SK-N-SH (cell line): ENCODE data around the gene FBXO44. TPM values are rescaled to one million over a fixed set of nuclear protein-coding genes. Genes with fewer than 3 reads are reported as not detected.

ENCODE experiments used
- CTCF ChIA-PET: fragments of 300-600, 350-600 bp; formaldehyde crosslinking; extraction: SDS; loops from one replicate; lab custom pipeline; 2021; lab: Yijun Ruan, JAX
- POLR2A ChIA-PET: fragments of 350-600 bp; sonication (Branson Sonifier 250); formaldehyde crosslinking; extraction: SDS; loops from one replicate; lab custom pipeline; 2020; ENCODE audit warnings: antibody characterized with exemption, inconsistent platforms; lab: Yijun Ruan, JAX
- DNase-seq: peaks from one replicate; pipeline ENCODE4 v3.0.0; 2012
- H2AFZ ChIP-seq: fragments of 200-600 bp; sonication (generic); 2 replicates; pipeline ENCODE4 v1.8.1; 2016; ENCODE audit warnings: antibody characterized with exemption, mild to moderate bottlenecking, low read depth
- H3F3A ChIP-seq: fragments of 200-600 bp; sonication (generic); replicated peaks from 2 replicates; pipeline ENCODE3; 2016; ENCODE audit warnings: antibody characterized with exemption, mild to moderate bottlenecking; ENCODE audit not compliant: insufficient read depth
- H3K27ac ChIP-seq, 2 experiments: fragments of 200-500 bp in 1 of 2; fragments of 200-600 bp in 1 of 2; sonication (Bioruptor generic) in 1 of 2; sonication (generic), shearing (Covaris generic) in 1 of 2; 2 replicates each; pipeline versions ENCODE4 v1.5.1 to v1.6.1; 2014 to 2016; ENCODE audit warnings: low read depth in 2 of 2, inconsistent platforms in 1 of 2, low read length in 1 of 2, mild to moderate bottlenecking in 1 of 2, mixed read lengths in 1 of 2
- H3K27me3 ChIP-seq: fragments of 200-600 bp; sonication (generic), shearing (Covaris generic); 2 replicates; pipeline ENCODE4 v1.6.1; 2016; ENCODE audit warnings: mixed run types; ENCODE audit not compliant: insufficient read depth
- H3K36me3 ChIP-seq, 2 experiments: fragments of 200-500 bp in 1 of 2; fragments of 200-600 bp in 1 of 2; sonication (Bioruptor generic) in 1 of 2; sonication (generic) in 1 of 2; replicated peaks in 1 of 2; 2 replicates each; pipeline versions ENCODE3 to v1.5.1; 2014 to 2016; ENCODE audit warnings: low read length in 1 of 2, mild to moderate bottlenecking in 1 of 2; ENCODE audit not compliant: insufficient read depth in 2 of 2, control insufficient read depth in 1 of 2
- H3K4me1 ChIP-seq, 2 experiments: fragments of 200-500 bp in 1 of 2; fragments of 200-600 bp in 1 of 2; sonication (Bioruptor generic) in 1 of 2; sonication (generic), shearing (Covaris generic) in 1 of 2; 2 replicates each; pipeline versions ENCODE4 v1.5.1 to v1.6.1; 2014 to 2016; ENCODE audit warnings: low read depth in 1 of 2, low read length in 1 of 2, mixed run types in 1 of 2; ENCODE audit not compliant: insufficient read depth in 2 of 2, control insufficient read depth in 1 of 2
- H3K4me2 ChIP-seq: fragments of 200-600 bp; sonication (generic), shearing (Covaris generic); 2 replicates; pipeline ENCODE4 v1.6.1; 2017; ENCODE audit warnings: mixed run types
- H3K4me3 ChIP-seq, 2 experiments: fragments of 200-500 bp in 1 of 2; fragments of 200-600 bp in 1 of 2; sonication (Bioruptor generic) in 1 of 2; sonication (generic), shearing (Covaris generic) in 1 of 2; 2 replicates each; pipeline versions ENCODE4 v1.5.1 to v1.8.1; 2014 to 2016; ENCODE audit warnings: low read depth in 2 of 2, inconsistent platforms in 1 of 2, low read length in 1 of 2, mild to moderate bottlenecking in 1 of 2, mixed read lengths in 1 of 2, moderate library complexity in 1 of 2
- H3K79me2 ChIP-seq: fragments of 200-600 bp; sonication (generic); 2 replicates; pipeline ENCODE4 v1.8.1; 2017; ENCODE audit warnings: mild to moderate bottlenecking; ENCODE audit not compliant: insufficient read depth
- H3K9ac ChIP-seq: fragments of 200-600 bp; sonication (generic); 2 replicates; pipeline ENCODE4 v1.6.1; 2017; ENCODE audit warnings: mixed run types
- H3K9me2 ChIP-seq: fragments of 200-600 bp; sonication (generic); 2 replicates; pipeline ENCODE4 v1.6.1; 2017; ENCODE audit warnings: mixed run types
- H3K9me3 ChIP-seq: fragments of 200-600 bp; sonication (generic); 2 replicates; pipeline ENCODE4 v1.6.1; 2017; ENCODE audit warnings: mixed run types, mild to moderate bottlenecking, moderate library complexity
- H4K20me1 ChIP-seq: fragments of 200-600 bp; sonication (generic); 2 replicates; pipeline ENCODE4 v1.6.1; 2017; ENCODE audit warnings: mild to moderate bottlenecking, mixed run types; ENCODE audit not compliant: insufficient read depth
- CHD2 ChIP-seq: fragments of 150-350 bp; IDR thresholded peaks from 2 replicates; pipeline ENCODE4 v1.6.1; 2018; ENCODE audit warnings: low read length; ENCODE audit not compliant: partially characterized antibody
- EP300 ChIP-seq, 2 experiments: IDR thresholded peaks; 2 replicates each; pipeline versions ENCODE4 v1.4.0 to v1.6.1; 2012; ENCODE audit warnings: borderline replicate concordance in 1 of 2, low read depth in 1 of 2, low read length in 1 of 2
- FOSL2 ChIP-seq: IDR thresholded peaks from 2 replicates; pipeline ENCODE4 v1.4.0; 2012; ENCODE audit warnings: low read depth, mild to moderate bottlenecking, moderate library complexity, borderline replicate concordance
- FOXM1 ChIP-seq: IDR thresholded peaks from 2 replicates; pipeline ENCODE4 v1.4.0; 2012; ENCODE audit warnings: low read depth, mild to moderate bottlenecking
- GATA2 ChIP-seq: sonication (generic); formaldehyde crosslinking; IDR thresholded peaks from 2 replicates; pipeline ENCODE4 v1.5.0; 2020; ENCODE audit warnings: mild to moderate bottlenecking, missing genetic modification reagents
- JUND ChIP-seq: IDR thresholded peaks from 2 replicates; pipeline ENCODE4 v1.4.0; 2012
- MEF2A ChIP-seq: IDR thresholded peaks from 2 replicates; pipeline ENCODE4 v1.4.0; 2012; ENCODE audit warnings: low read depth, borderline replicate concordance
- MXI1 ChIP-seq: IDR thresholded peaks from 2 replicates; pipeline ENCODE4 v1.6.1; 2012; ENCODE audit warnings: mild to moderate bottlenecking, low read depth, low read length, improper control_type of control experiment
- NFIC ChIP-seq: IDR thresholded peaks from 2 replicates; pipeline ENCODE4 v1.4.0; 2012; ENCODE audit warnings: borderline replicate concordance
- NRF1 ChIP-seq: IDR thresholded peaks from 2 replicates; pipeline ENCODE4 v1.6.1; 2012; ENCODE audit warnings: low read depth, mild to moderate bottlenecking, low read length
- PBX3 ChIP-seq: IDR thresholded peaks from 2 replicates; pipeline ENCODE4; 2012
- RAD21 ChIP-seq: IDR thresholded peaks from 2 replicates; pipeline ENCODE4 v1.6.1; 2012; ENCODE audit warnings: mild to moderate bottlenecking, low read length
- RCOR1 ChIP-seq: fragments of 150-350 bp; IDR thresholded peaks from 2 replicates; pipeline ENCODE4 v1.6.1; 2017; ENCODE audit warnings: antibody characterized with exemption, low read length
- RFX5 ChIP-seq: IDR thresholded peaks from 2 replicates; pipeline ENCODE4 v1.6.1; 2012; ENCODE audit warnings: mild to moderate bottlenecking, improper control_type of control experiment, low read length
- SIN3A ChIP-seq: IDR thresholded peaks from 2 replicates; pipeline ENCODE4 v1.6.1; 2012; ENCODE audit warnings: low read depth, mild to moderate bottlenecking, low read length, moderate library complexity, borderline replicate concordance
- SMC3 ChIP-seq: IDR thresholded peaks from 2 replicates; pipeline ENCODE4 v1.6.1; 2012; ENCODE audit warnings: low read depth, low read length, improper control_type of control experiment
- TAF1 ChIP-seq: IDR thresholded peaks from 2 replicates; pipeline ENCODE4 v1.6.1; 2012; ENCODE audit warnings: low read depth, mild to moderate bottlenecking, low read length, moderate library complexity, borderline replicate concordance
- TEAD4 ChIP-seq: IDR thresholded peaks from 2 replicates; pipeline ENCODE4 v1.4.0; 2012; ENCODE audit warnings: mild to moderate bottlenecking, borderline replicate concordance; ENCODE audit not compliant: insufficient read depth
- YY1 ChIP-seq: IDR thresholded peaks from 2 replicates; pipeline ENCODE4 v1.4.0; 2012; ENCODE audit warnings: low read depth, mild to moderate bottlenecking
- ZBTB33 ChIP-seq: IDR thresholded peaks from 2 replicates; pipeline ENCODE4 v1.4.0; 2012; ENCODE audit warnings: low read depth, borderline replicate concordance
- WGBS: methylation state at CpG from one replicate; pipeline ENCODE4 v1.1.6; 2017; ENCODE audit warnings: low lambda C conversion rate; 5-methylcytosine and 5-hydroxymethylcytosine counted together
- polyA plus RNA-seq, 3 experiments: library from polyadenylated mRNA; depleted of rRNA; stranded (reverse); fragments of >200 nt; gene quantifications; 2 replicates each; pipeline ENCODE4 v1.2.3, GENCODE V29; 2012
- TF ChIP-seq, protein P1 (sequence below): fragments of 150-350 bp; IDR thresholded peaks from 2 replicates; pipeline ENCODE4 v1.6.1; 2017; ENCODE audit warnings: antibody characterized with exemption, low read length, low read depth, borderline replicate concordance
- TF ChIP-seq, protein P2 (sequence below): IDR thresholded peaks from 2 replicates; pipeline ENCODE4 v1.6.1; 2012; ENCODE audit warnings: mild to moderate bottlenecking, low read depth, low read length, moderate library complexity

FBXO44 gene
- polyA plus RNA-seq, 1 of the 3 experiments (the other 2 are of a cell fraction): 42.8 TPM

- Histone ChIP-seq H3K79me2 (no peaks in the 10 kb centered on the region), H3K4me2 (no peak overlapping the region), H3K9me3 (no peaks in the 10 kb centered on the region), H3K27me3 (peaks cover 8% of the 10 kb centered on the region; the same call in 1 of the 2 replicates), H3K4me1 (peaks cover 0 to 6% of the 10 kb centered on the region in 2 experiments; a peak in 1 of 4 replicates), H2AFZ (no peak overlapping the region), H3K36me3 (no peaks in the 10 kb centered on the region), H3K27ac (no peak overlapping the region), H3K9ac (no peak overlapping the region), H3K4me3 (no peak overlapping the region), H3F3A (no peaks in the 10 kb centered on the region), H3K9me2 (no peaks in the 10 kb centered on the region), H4K20me1 (no peaks in the 10 kb centered on the region)
- POLR2A ChIA-PET: interaction anchor here (0.5 kb wide), 1 partner anchor 132 kb away, joined by 5 read pairs; no protein-coding TSS in a partner anchor
- no peak for DNase-seq
- TF ChIP-seq NFIC (no peak), ZBTB33 (no peak), TAF1 (no peak), YY1 (no peak), SIN3A (no peak), SMC3 (no peak)
- WGBS: 40% methylated on average over 7 of the region's 7 CpGs
- CTCF ChIA-PET: interaction anchor here (1.1 to 7.0 kb wide), 5 partner anchors 10 to 398 kb away, joined by 3 to 153 read pairs (median 20); partner anchors contain the start of gene DISP3
These were observed 14.6 kb upstream of the FBXO44 start for GRCh38 chr1:11640101-11640500.

- Histone ChIP-seq H3K4me1 (peaks cover 0 to 6% of the 10 kb centered on the region in 2 experiments; a peak in 1 of 4 replicates), H3K27me3 (peaks cover 8% of the 10 kb centered on the region; the same call in 1 of the 2 replicates), H3K9me2 (no peaks in the 10 kb centered on the region), H3K4me2 (no peak overlapping the region), H4K20me1 (no peaks in the 10 kb centered on the region), H3K9ac (no peak overlapping the region), H3K79me2 (no peaks in the 10 kb centered on the region), H3K4me3 (no peak overlapping the region), H3K27ac (no peak overlapping the region), H3F3A (no peaks in the 10 kb centered on the region), H3K36me3 (no peaks in the 10 kb centered on the region), H3K9me3 (no peaks in the 10 kb centered on the region), H2AFZ (no peak overlapping the region)
- DNase-seq: no peak
- POLR2A ChIA-PET: interaction anchor here (1.3 kb wide), 1 partner anchor 162 kb away, joined by 5 read pairs; the partner anchor contains the start of gene DISP3
- CTCF ChIA-PET: interaction anchor here (0.8 to 7.0 kb wide), 25 partner anchors 8 to 603 kb away, joined by 3 to 153 read pairs (median 12); partner anchors contain the start of genes DISP3 and MTOR
- no peak for TF ChIP-seq RAD21
- TF ChIP-seq RCOR1: no peak
- TF ChIP-seq, protein P1, sequence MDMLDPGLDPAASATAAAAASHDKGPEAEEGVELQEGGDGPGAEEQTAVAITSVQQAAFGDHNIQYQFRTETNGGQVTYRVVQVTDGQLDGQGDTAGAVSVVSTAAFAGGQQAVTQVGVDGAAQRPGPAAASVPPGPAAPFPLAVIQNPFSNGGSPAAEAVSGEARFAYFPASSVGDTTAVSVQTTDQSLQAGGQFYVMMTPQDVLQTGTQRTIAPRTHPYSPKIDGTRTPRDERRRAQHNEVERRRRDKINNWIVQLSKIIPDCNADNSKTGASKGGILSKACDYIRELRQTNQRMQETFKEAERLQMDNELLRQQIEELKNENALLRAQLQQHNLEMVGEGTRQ: no peak
- TF ChIP-seq MEF2A: no peak
- no peak for TF ChIP-seq NRF1
- TF ChIP-seq FOXM1: no peak
- TF ChIP-seq EP300 (IDR thresholded peaks at IDR 0.05; ENCODE audit: borderline replicate concordance in 1 of 2, low read depth in 1 of 2, low read length in 1 of 2): no peak
- no peak for TF ChIP-seq CHD2
- TF ChIP-seq, protein P2, sequence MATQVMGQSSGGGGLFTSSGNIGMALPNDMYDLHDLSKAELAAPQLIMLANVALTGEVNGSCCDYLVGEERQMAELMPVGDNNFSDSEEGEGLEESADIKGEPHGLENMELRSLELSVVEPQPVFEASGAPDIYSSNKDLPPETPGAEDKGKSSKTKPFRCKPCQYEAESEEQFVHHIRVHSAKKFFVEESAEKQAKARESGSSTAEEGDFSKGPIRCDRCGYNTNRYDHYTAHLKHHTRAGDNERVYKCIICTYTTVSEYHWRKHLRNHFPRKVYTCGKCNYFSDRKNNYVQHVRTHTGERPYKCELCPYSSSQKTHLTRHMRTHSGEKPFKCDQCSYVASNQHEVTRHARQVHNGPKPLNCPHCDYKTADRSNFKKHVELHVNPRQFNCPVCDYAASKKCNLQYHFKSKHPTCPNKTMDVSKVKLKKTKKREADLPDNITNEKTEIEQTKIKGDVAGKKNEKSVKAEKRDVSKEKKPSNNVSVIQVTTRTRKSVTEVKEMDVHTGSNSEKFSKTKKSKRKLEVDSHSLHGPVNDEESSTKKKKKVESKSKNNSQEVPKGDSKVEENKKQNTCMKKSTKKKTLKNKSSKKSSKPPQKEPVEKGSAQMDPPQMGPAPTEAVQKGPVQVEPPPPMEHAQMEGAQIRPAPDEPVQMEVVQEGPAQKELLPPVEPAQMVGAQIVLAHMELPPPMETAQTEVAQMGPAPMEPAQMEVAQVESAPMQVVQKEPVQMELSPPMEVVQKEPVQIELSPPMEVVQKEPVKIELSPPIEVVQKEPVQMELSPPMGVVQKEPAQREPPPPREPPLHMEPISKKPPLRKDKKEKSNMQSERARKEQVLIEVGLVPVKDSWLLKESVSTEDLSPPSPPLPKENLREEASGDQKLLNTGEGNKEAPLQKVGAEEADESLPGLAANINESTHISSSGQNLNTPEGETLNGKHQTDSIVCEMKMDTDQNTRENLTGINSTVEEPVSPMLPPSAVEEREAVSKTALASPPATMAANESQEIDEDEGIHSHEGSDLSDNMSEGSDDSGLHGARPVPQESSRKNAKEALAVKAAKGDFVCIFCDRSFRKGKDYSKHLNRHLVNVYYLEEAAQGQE: no peak
- TF ChIP-seq FOSL2: no peak
- no peak for TF ChIP-seq PBX3
- TF ChIP-seq GATA2 (CRISPR knock-in tag): no peak
- TF ChIP-seq MXI1: no peak
- no peak for TF ChIP-seq JUND
- no peak for TF ChIP-seq RFX5
- TF ChIP-seq SMC3: no peak
- no peak for TF ChIP-seq TEAD4
- WGBS: 67% methylated on average over 3 of the region's 6 CpGs
These were observed 13.7 kb upstream of the FBXO44 start for GRCh38 chr1:11640944-11641343.
